ENCODE measurements around the gene GLRX5.

GRCh38 chr14:95562892-95563685 lies 28.2 kb downstream of the GLRX5 start:
- TF ChIP-seq POLR2AphosphoS5 (IDR thresholded peaks at IDR 0.05) = no peak
- TF ChIP-seq POLR2A (IDR thresholded peaks at IDR 0.05) = no peak
- no peak for TF ChIP-seq CTCF (IDR thresholded peaks at IDR 0.05)
